ENCODE measurements around the gene TTF2. TPM values are rescaled to one million over a fixed set of nuclear protein-coding genes. Genes with fewer than 3 reads are reported as not detected.

TTF2 gene
- total RNA-seq, 1 donor from 2014 or later, result 3.7 TPM

Small RNAs within 50 kb of the gene (small RNA-seq; reads per million reads assigned to genes)
- 1.4 reads per million, percentile 82 among the genes with 10 or more reads in this experiment for gene MIR942

Other genes starting within 250 kb of the TTF2 start
- 105 TPM for gene PTGFRN, start 150.4 kb upstream of the TTF2 start, total RNA-seq
- gene CD101, start 58.6 kb upstream of the TTF2 start, total RNA-seq, result 2.1 TPM
- gene TRIM45, start 61.4 kb downstream of the TTF2 start, total RNA-seq, result 7.3 TPM
- not detected for gene VTCN1, start 150.6 kb downstream of the TTF2 start, total RNA-seq

All from skeletal muscle tissue (tissue), 2 donors.